Neural cell (in vitro differentiated cells): ENCODE results near the gene RNF20. TPM values are rescaled to one million over a fixed set of nuclear protein-coding genes. Genes with fewer than 3 reads are reported as not detected.

Experiments
- H2AFZ ChIP-seq: fragments of 200-600, 300-800 bp; sonication (generic), shearing (Covaris generic); 2 replicates; pipeline ENCODE4 v1.6.0; 2014; ENCODE audit warnings: low read depth, mild to moderate bottlenecking, antibody characterized with exemption, low read length, moderate library complexity
- H3F3A ChIP-seq: fragments of 200-600 bp; shearing (Covaris generic); 2 replicates; pipeline ENCODE4 v1.6.1; 2016; ENCODE audit warnings: mild to moderate bottlenecking, moderate library complexity, mixed read lengths, antibody characterized with exemption, low read length; ENCODE audit not compliant: insufficient read depth, poor library complexity, severe bottlenecking
- H3K27ac ChIP-seq: fragments of 200-600, 300-800 bp; sonication (generic), shearing (Covaris generic); 2 replicates; pipeline ENCODE4 v1.5.1; 2014; ENCODE audit warnings: mild to moderate bottlenecking, low read length, moderate library complexity
- H3K27me3 ChIP-seq: fragments of 300-800, 200-600 bp; sonication (generic), shearing (Covaris generic); 2 replicates; pipeline ENCODE4 v1.6.0; 2014; ENCODE audit warnings: mild to moderate bottlenecking, low read depth, low read length, moderate library complexity; ENCODE audit not compliant: insufficient read depth
- H3K36me3 ChIP-seq: fragments of 300-800, 200-600 bp; sonication (generic), shearing (Covaris generic); 2 replicates; pipeline ENCODE4 v1.5.1; 2014; ENCODE audit warnings: mild to moderate bottlenecking, antibody characterized with exemption, low read length, moderate library complexity; ENCODE audit not compliant: insufficient read depth
- H3K4me2 ChIP-seq: fragments of 300-800, 200-600 bp; sonication (generic), shearing (Covaris generic); 2 replicates; pipeline ENCODE4 v1.6.0; 2014; ENCODE audit warnings: mild to moderate bottlenecking, low read length
- H3K4me3 ChIP-seq: fragments of 300-800, 200-600 bp; sonication (generic), shearing (Covaris generic); 2 replicates; pipeline ENCODE4 v1.5.1; 2014; ENCODE audit warnings: mild to moderate bottlenecking, low read length, moderate library complexity
- H3K79me2 ChIP-seq: fragments of 200-600 bp; shearing (Covaris generic); replicated peaks from 2 replicates; pipeline ENCODE4 v1.6.0; 2014; ENCODE audit warnings: mild to moderate bottlenecking, low read length, moderate library complexity; ENCODE audit not compliant: insufficient read depth
- H3K9ac ChIP-seq: fragments of 300-800, 200-600 bp; sonication (generic), shearing (Covaris generic); 2 replicates; pipeline ENCODE4 v1.6.1; 2016; ENCODE audit warnings: mild to moderate bottlenecking, low read length, mixed read lengths
- H3K9me2 ChIP-seq: fragments of 200-600 bp; shearing (Covaris generic); 2 replicates; pipeline ENCODE4 v1.6.1; 2016; ENCODE audit warnings: mild to moderate bottlenecking, low read length, mixed read lengths; ENCODE audit not compliant: insufficient read depth
- H3K9me3 ChIP-seq: fragments of 200-600, 300-800 bp; sonication (generic), shearing (Covaris generic); 2 replicates; pipeline ENCODE4 v1.6.1; 2016; ENCODE audit warnings: mild to moderate bottlenecking, mixed run types, low read length, moderate library complexity, mixed read lengths
- H4K20me1 ChIP-seq: fragments of 200-600 bp; shearing (Covaris generic); 2 replicates; pipeline ENCODE4 v1.6.1; 2016; ENCODE audit warnings: mild to moderate bottlenecking, mixed run types; ENCODE audit not compliant: insufficient read depth
- EP300 ChIP-seq: fragments of 450-650 bp; conservative IDR thresholded peaks from 2 replicates; pipeline ENCODE4 v1.6.1; 2014; ENCODE audit warnings: antibody characterized with exemption, mild to moderate bottlenecking, moderate library complexity; ENCODE audit not compliant: poor library complexity, severe bottlenecking
- EZH2 ChIP-seq: fragments of 200-600, 300-800 bp; shearing (Covaris generic), sonication (generic); IDR thresholded peaks from 2 replicates; pipeline ENCODE4 v1.6.1; 2014; ENCODE audit warnings: antibody characterized with exemption, low read length, borderline replicate concordance, mild to moderate bottlenecking; ENCODE audit not compliant: insufficient read depth, poor library complexity, severe bottlenecking
- MXI1 ChIP-seq: fragments of 450-650 bp; conservative IDR thresholded peaks from 2 replicates; pipeline ENCODE4 v1.6.1; 2014; ENCODE audit warnings: antibody characterized with exemption, mild to moderate bottlenecking; ENCODE audit not compliant: poor library complexity, severe bottlenecking
- POLR2AphosphoS5 ChIP-seq: IDR thresholded peaks from 2 replicates; pipeline ENCODE4 v1.6.1; 2012
- RAD21 ChIP-seq: fragments of 450-650 bp; conservative IDR thresholded peaks from 2 replicates; pipeline ENCODE4 v1.6.1; 2014; ENCODE audit warnings: antibody characterized with exemption, mild to moderate bottlenecking, moderate library complexity
- SMC3 ChIP-seq: fragments of 450-650 bp; conservative IDR thresholded peaks from 2 replicates; pipeline ENCODE4 v1.6.1; 2014; ENCODE audit warnings: antibody characterized with exemption, mild to moderate bottlenecking, moderate library complexity; ENCODE audit not compliant: poor library complexity
- TAF1 ChIP-seq: IDR thresholded peaks from 2 replicates; pipeline ENCODE4 v1.6.1; 2012; ENCODE audit warnings: low read depth
- polyA plus RNA-seq: library from polyadenylated mRNA; depleted of rRNA; stranded (reverse); fragments of >200 nt; gene quantifications from 2 replicates; pipeline ENCODE4 v1.2.3, GENCODE V29; 2014
- TF ChIP-seq, protein P1 (sequence below): fragments of 450-650 bp; IDR thresholded peaks from 2 replicates; pipeline ENCODE4 v1.5.1; 2014; ENCODE audit warnings: antibody characterized with exemption, mild to moderate bottlenecking, moderate library complexity; ENCODE audit not compliant: poor library complexity, severe bottlenecking
- TF ChIP-seq, protein P2 (sequence below): IDR thresholded peaks from 2 replicates; pipeline ENCODE4 v1.6.1; 2012; ENCODE audit warnings: borderline replicate concordance

The RNF20 gene
- polyA plus RNA-seq, 1 donor from 2014 or later = 32.1 TPM

DNA sequence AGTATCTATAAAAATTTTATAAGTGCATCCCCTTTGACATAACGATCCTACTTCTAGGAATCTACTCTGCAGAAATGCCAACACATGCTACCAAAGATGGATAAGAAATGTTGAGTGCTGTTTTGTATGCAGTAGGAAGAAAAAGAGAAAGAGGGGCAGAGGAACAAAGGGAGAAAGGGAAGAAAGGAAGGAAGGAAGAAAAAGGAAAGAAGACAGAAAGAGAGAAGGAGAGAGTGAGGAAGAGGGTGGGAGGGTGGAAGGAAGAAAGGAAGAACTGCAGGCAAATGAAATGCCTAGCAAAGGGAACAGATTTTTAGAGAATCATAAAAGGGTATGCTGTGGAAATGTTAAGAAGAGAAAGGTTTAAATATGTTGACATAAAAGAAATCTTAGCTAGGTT lies 49.6 kb upstream of the RNF20 start:
- H2AFZ ChIP-seq = no peak overlapping the region
- no peak for TF ChIP-seq MXI1
- no peaks in the 10 kb centered on the region for H3F3A ChIP-seq
- no peak overlapping the region for H3K27ac ChIP-seq
- peaks cover 5% of the 10 kb centered on the region for H3K79me2 ChIP-seq
- no peak overlapping the region for H3K4me3 ChIP-seq
- peaks cover 11% of the 10 kb centered on the region for H3K27me3 ChIP-seq
- no peaks in the 10 kb centered on the region for H3K9me2 ChIP-seq
- no peaks in the 10 kb centered on the region for H3K36me3 ChIP-seq
- H3K9ac ChIP-seq = no peak overlapping the region
- no peaks in the 10 kb centered on the region for H4K20me1 ChIP-seq
- H3K9me3 ChIP-seq = no peaks in the 10 kb centered on the region
- no peak overlapping the region for H3K4me2 ChIP-seq

DNA sequence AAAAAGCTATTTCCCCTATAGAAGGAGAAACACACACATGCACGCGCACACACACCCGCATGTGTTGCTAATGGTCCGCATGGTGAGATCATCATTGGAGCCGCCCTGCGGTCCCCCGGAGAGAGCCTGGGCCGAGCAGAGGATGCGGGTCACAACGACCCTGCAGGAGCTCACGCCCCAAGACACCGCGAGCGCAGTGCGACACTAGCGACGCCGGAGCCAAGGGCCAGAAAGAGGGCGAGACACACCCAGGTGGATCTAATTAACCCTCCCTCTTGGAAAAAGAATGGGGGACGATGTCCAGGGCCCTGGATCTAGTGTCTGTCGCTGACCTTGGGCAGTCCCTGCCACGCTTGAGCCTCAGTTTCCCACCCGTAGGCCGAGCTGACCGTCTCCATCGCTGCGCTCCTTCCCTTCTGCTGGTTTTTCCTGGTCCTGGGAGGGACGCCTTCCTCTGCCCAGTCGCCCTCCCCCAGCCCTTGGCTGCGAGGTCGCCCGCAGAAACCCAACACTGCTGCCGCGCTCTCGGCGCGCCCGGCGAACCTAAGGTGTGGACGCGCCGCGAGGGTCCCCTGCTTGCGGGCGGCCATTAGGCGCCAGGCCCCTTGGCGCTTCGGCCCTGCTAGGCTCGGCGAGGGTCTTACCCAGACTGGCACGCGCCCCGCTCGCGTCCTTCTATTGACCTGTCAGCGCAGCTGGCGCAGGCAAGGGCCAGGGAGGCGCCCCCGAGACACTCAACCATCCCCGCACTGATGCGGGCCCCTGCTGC lies 47.5 kb upstream of the RNF20 start:
- Histone ChIP-seq H3K27ac (peak overlapping the region; percentile 74), H3K9ac (peak overlapping the region; percentile 81), H3K79me2 (peaks cover 5% of the 10 kb centered on the region), H4K20me1 (no peaks in the 10 kb centered on the region), H3K4me2 (peak overlapping the region; percentile 29), H3K27me3 (peaks cover 11% of the 10 kb centered on the region), H3K36me3 (no peaks in the 10 kb centered on the region), H3F3A (no peaks in the 10 kb centered on the region), H3K9me3 (no peaks in the 10 kb centered on the region), H2AFZ (peak overlapping the region; percentile 61), H3K4me3 (peak overlapping the region; percentile 84), H3K9me2 (no peaks in the 10 kb centered on the region)
- TF ChIP-seq MXI1 (peak; percentile 51), POLR2AphosphoS5 (no peak)

DNA sequence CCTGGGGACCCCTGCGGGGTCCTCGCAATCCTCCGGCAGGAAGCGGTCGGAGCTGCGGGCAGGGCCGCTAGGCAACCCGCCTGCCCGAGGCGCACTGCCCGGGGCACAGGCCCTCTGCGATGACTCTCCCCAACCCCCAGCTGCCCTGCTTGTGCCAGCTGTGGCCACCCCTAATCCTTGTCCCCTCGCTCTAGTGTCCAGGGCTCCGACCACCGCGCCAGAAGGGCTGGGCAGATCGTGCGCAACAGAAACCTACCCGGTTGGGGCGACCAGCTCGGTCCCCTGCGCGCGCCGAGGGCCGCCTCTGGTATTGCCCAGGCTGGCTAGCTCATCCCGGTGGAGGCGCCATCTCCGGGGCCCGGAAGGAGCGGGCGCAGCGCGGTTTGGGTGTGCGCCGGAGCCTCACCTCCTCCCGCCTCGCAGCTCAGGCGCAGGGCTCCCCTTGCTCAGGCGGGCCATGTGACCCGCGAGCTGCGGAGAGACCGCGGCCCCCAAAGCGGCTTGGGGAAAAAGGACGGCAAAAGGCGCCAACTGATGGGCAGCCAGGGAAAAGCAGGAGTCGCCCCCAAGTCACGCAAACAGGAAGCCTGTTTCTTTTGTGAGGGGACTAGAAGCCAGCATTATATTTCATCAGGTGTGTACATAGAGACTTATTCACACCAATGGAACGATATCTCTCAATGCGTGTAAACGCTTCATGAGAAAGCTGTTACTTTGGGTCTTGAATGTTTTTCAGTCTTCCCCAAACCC lies 46.8 kb upstream of the RNF20 start:
- H3K9me2 ChIP-seq = no peaks in the 10 kb centered on the region
- peak overlapping the region; percentile 81 for H3K9ac ChIP-seq
- H3K36me3 ChIP-seq = no peaks in the 10 kb centered on the region
- H2AFZ ChIP-seq = peak overlapping the region; percentile 61
- H3K27me3 ChIP-seq = peaks cover 11% of the 10 kb centered on the region
- H3F3A ChIP-seq = no peaks in the 10 kb centered on the region
- no peaks in the 10 kb centered on the region for H3K9me3 ChIP-seq
- H3K27ac ChIP-seq = peak overlapping the region; percentile 74
- TF ChIP-seq RAD21 = peak; percentile 47
- no peak for TF ChIP-seq EZH2
- TF ChIP-seq TAF1 = peak; percentile 25
- TF ChIP-seq EP300 = no peak
- TF ChIP-seq, protein P1, sequence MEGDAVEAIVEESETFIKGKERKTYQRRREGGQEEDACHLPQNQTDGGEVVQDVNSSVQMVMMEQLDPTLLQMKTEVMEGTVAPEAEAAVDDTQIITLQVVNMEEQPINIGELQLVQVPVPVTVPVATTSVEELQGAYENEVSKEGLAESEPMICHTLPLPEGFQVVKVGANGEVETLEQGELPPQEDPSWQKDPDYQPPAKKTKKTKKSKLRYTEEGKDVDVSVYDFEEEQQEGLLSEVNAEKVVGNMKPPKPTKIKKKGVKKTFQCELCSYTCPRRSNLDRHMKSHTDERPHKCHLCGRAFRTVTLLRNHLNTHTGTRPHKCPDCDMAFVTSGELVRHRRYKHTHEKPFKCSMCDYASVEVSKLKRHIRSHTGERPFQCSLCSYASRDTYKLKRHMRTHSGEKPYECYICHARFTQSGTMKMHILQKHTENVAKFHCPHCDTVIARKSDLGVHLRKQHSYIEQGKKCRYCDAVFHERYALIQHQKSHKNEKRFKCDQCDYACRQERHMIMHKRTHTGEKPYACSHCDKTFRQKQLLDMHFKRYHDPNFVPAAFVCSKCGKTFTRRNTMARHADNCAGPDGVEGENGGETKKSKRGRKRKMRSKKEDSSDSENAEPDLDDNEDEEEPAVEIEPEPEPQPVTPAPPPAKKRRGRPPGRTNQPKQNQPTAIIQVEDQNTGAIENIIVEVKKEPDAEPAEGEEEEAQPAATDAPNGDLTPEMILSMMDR = peak; percentile 65
- peak; percentile 13 for TF ChIP-seq SMC3
- TF ChIP-seq, protein P2, sequence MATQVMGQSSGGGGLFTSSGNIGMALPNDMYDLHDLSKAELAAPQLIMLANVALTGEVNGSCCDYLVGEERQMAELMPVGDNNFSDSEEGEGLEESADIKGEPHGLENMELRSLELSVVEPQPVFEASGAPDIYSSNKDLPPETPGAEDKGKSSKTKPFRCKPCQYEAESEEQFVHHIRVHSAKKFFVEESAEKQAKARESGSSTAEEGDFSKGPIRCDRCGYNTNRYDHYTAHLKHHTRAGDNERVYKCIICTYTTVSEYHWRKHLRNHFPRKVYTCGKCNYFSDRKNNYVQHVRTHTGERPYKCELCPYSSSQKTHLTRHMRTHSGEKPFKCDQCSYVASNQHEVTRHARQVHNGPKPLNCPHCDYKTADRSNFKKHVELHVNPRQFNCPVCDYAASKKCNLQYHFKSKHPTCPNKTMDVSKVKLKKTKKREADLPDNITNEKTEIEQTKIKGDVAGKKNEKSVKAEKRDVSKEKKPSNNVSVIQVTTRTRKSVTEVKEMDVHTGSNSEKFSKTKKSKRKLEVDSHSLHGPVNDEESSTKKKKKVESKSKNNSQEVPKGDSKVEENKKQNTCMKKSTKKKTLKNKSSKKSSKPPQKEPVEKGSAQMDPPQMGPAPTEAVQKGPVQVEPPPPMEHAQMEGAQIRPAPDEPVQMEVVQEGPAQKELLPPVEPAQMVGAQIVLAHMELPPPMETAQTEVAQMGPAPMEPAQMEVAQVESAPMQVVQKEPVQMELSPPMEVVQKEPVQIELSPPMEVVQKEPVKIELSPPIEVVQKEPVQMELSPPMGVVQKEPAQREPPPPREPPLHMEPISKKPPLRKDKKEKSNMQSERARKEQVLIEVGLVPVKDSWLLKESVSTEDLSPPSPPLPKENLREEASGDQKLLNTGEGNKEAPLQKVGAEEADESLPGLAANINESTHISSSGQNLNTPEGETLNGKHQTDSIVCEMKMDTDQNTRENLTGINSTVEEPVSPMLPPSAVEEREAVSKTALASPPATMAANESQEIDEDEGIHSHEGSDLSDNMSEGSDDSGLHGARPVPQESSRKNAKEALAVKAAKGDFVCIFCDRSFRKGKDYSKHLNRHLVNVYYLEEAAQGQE = no peak
- peak; percentile 28 for TF ChIP-seq MXI1
- peak; percentile 78 for TF ChIP-seq POLR2AphosphoS5
- peak overlapping the region; percentile 45 for H3K4me2 ChIP-seq
- H4K20me1 ChIP-seq = no peaks in the 10 kb centered on the region
- peaks cover 5% of the 10 kb centered on the region for H3K79me2 ChIP-seq
- H3K4me3 ChIP-seq = peak overlapping the region; percentile 84
